Type B pancreatic cell (in vitro differentiated cells): Measurements from ENCODE around the gene LIN37. TPM values are rescaled to one million over a fixed set of nuclear protein-coding genes. Genes with fewer than 3 reads are reported as not detected.
A peak's percentile ranks its signal among the peaks of the same experiment; 100 is the strongest.

Experiments
- DNase-seq: peaks from one replicate; pipeline ENCODE4 v3.0.0; 2021; ENCODE audit warnings: mixed read lengths; ENCODE audit not compliant: unreplicated experiment; ENCODE audit errors: extremely low spot score
- H3K27ac Mint-ChIP-seq: 2 replicates; pipeline ENCODE4 v1.8.0; 2021; ENCODE audit warnings: mild to moderate bottlenecking, mixed read lengths
- H3K27me3 Mint-ChIP-seq: 2 replicates; pipeline ENCODE4 v1.8.0; 2021; ENCODE audit warnings: mixed read lengths
- H3K36me3 Mint-ChIP-seq: 2 replicates; pipeline ENCODE4 v1.8.0; 2021; ENCODE audit warnings: mixed read lengths
- H3K4me1 Mint-ChIP-seq: one replicate; pipeline ENCODE4 v1.8.0; 2021; ENCODE audit warnings: mixed read lengths; ENCODE audit not compliant: unreplicated experiment
- H3K4me3 Mint-ChIP-seq: 2 replicates; pipeline ENCODE4 v1.8.0; 2021; ENCODE audit warnings: mild to moderate bottlenecking, mixed read lengths
- H3K9me3 Mint-ChIP-seq: 2 replicates; pipeline ENCODE4 v1.8.0; 2021; ENCODE audit warnings: mixed read lengths
- total RNA-seq: library from RNA; stranded (reverse); gene quantifications from 2 replicates; pipeline ENCODE4 v1.2.1, GENCODE V29; 2021; ENCODE audit warnings: low replicate concordance
- TF ChIP-seq, protein P1 (sequence below): fragments of 200-600 bp; sonication (generic); conservative IDR thresholded peaks from 2 replicates; pipeline ENCODE4 v1.5.0; 2021; ENCODE audit warnings: antibody characterized with exemption, mild to moderate bottlenecking

Gene LIN37
- total RNA-seq, 1 donor from 2014 or later, result 17.9 TPM

DNA sequence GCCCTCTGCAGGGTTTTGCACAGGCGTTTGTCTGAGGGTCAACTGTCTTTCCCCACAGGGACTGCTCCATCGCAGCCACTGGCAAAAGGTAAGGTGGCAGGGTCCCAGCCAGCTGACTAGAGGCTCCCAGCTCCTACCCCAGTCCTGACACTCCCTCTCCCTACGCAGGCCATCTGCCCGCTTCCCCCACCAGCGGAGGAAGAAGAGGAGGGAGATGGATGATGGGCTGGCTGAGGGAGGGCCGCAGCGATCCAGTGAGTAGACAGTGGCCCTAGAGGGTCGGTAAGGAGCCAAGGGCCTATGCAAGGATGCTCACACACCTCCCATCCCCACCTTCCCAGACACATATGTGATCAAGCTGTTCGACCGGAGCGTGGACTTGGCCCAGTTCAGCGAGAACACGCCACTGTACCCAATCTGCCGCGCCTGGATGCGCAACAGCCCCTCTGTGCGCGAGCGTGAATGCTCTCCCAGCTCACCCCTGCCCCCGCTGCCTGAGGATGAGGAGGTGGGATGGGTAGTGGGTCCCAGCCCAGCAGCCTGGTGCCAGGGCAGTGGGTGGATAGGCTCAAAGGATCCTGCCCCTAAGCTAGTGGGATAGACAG is 4.5 kb downstream of the LIN37 start:
- peaks cover 2% of the 10 kb centered on the region for H3K36me3 Mint-ChIP-seq
- H3K4me1 Mint-ChIP-seq, result peaks cover 18% of the 10 kb centered on the region
- DNase-seq, result no peak
- no peak overlapping the region for H3K27ac Mint-ChIP-seq
- no peaks in the 10 kb centered on the region for H3K9me3 Mint-ChIP-seq
- H3K4me3 Mint-ChIP-seq, result no peak overlapping the region
- H3K27me3 Mint-ChIP-seq, result peaks cover 13% of the 10 kb centered on the region
- TF ChIP-seq, protein P1, sequence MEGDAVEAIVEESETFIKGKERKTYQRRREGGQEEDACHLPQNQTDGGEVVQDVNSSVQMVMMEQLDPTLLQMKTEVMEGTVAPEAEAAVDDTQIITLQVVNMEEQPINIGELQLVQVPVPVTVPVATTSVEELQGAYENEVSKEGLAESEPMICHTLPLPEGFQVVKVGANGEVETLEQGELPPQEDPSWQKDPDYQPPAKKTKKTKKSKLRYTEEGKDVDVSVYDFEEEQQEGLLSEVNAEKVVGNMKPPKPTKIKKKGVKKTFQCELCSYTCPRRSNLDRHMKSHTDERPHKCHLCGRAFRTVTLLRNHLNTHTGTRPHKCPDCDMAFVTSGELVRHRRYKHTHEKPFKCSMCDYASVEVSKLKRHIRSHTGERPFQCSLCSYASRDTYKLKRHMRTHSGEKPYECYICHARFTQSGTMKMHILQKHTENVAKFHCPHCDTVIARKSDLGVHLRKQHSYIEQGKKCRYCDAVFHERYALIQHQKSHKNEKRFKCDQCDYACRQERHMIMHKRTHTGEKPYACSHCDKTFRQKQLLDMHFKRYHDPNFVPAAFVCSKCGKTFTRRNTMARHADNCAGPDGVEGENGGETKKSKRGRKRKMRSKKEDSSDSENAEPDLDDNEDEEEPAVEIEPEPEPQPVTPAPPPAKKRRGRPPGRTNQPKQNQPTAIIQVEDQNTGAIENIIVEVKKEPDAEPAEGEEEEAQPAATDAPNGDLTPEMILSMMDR, result no peak

DNA sequence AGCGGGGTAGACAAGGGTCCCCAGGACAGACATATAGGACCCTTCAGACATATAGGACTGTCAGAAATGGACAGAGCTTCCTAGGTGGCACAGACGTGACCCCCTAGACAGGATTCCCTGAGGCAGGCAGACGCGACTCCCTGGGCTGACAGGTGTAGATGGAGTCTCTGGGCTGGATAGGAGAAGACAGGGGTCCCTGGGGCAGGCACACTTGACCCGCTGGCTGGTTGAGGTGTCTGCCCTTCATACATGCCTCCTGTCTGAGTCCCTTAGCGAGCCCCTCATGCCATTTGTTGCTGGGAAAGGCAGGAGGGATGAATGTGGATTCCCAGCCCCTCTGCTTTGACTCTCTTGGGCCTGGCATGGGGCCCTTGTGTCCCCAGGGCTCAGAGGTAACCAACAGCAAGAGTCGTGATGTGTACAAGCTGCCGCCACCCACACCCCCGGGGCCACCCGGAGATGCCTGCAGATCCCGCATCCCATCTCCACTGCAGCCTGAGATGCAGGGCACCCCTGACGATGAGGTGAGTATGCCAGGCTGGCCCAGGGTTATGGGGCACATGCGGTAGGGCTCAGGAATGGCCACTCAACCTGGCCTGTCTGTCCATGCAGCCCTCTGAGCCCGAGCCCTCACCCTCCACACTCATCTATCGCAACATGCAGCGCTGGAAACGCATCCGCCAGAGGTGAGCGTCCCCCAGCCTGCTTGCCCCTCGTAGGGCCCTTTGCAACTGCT is 5.4 kb downstream of the LIN37 start:
- no peak overlapping the region for H3K27ac Mint-ChIP-seq
- H3K36me3 Mint-ChIP-seq, result peaks cover 4% of the 10 kb centered on the region
- TF ChIP-seq, protein P1, result no peak
- H3K9me3 Mint-ChIP-seq, result no peaks in the 10 kb centered on the region
- H3K4me3 Mint-ChIP-seq, result no peak overlapping the region
- H3K27me3 Mint-ChIP-seq, result peaks cover 14% of the 10 kb centered on the region
- H3K4me1 Mint-ChIP-seq, result peaks cover 13% of the 10 kb centered on the region
- no peak for DNase-seq

GRCh38 chr19:35754370-35755130 is 6.2 kb downstream of the LIN37 start:
- no peaks in the 10 kb centered on the region for H3K9me3 Mint-ChIP-seq
- TF ChIP-seq, protein P1, result no peak
- H3K27ac Mint-ChIP-seq, result peak overlapping the region; percentile 62
- peaks cover 9% of the 10 kb centered on the region for H3K4me1 Mint-ChIP-seq
- peak overlapping the region; percentile 65 for H3K4me3 Mint-ChIP-seq
- DNase-seq, result no peak
- peaks cover 14% of the 10 kb centered on the region for H3K27me3 Mint-ChIP-seq
- peaks cover 4% of the 10 kb centered on the region for H3K36me3 Mint-ChIP-seq

GRCh38 chr19:35755131-35755549 is 6.8 kb downstream of the LIN37 start:
- peaks cover 4% of the 10 kb centered on the region for H3K36me3 Mint-ChIP-seq
- no peaks in the 10 kb centered on the region for H3K9me3 Mint-ChIP-seq

More at GRCh38 chr19:35755131-35755549, 6.8 kb downstream of the LIN37 start:
- DNase-seq, result no peak
- Mint-ChIP-seq H3K4me3 (peak overlapping the region; percentile 65), H3K27me3 (peaks cover 14% of the 10 kb centered on the region), H3K27ac (peak overlapping the region; percentile 62), H3K4me1 (peaks cover 9% of the 10 kb centered on the region)
- TF ChIP-seq, protein P1, result no peak
